ENCODE data around the gene HES1.

Gene HES1

GRCh38 chr3:194109192-194109863 is 26.6 kb upstream of the HES1 start:
- H3K27me3 ChIP-seq, result no peaks in the 10 kb centered on the region
- TF ChIP-seq Cebpa-rat (IDR thresholded peaks at IDR 0.05), result no peak
- no peak overlapping the region for H3K9ac ChIP-seq
- no peaks in the 10 kb centered on the region for H3K9me3 ChIP-seq (replicated peaks in 1 of 11)
- peak overlapping the region in 4 of 11 experiments; percentile 8 to 38 (median 20); a peak in 4 of 22 replicates for H3K4me2 ChIP-seq
- no peak overlapping the region for H3K4me3 ChIP-seq
- no peak overlapping the region for H3K27ac ChIP-seq
- H3K36me3 ChIP-seq, result no peaks in the 10 kb centered on the region
- no peaks in the 10 kb centered on the region for H4K20me1 ChIP-seq
- peaks cover 15 to 28% (median 20%) of the 10 kb centered on the region in 10 experiments for H3K4me1 ChIP-seq

GRCh38 chr3:194110483-194110882 is 25.5 kb upstream of the HES1 start:
- Histone ChIP-seq H3K4me1 (peaks cover 3 to 19% (median 8%) of the 10 kb centered on the region in 10 experiments), H3K4me3 (no peak overlapping the region), H3K27me3 (no peaks in the 10 kb centered on the region), H3K9me3 (replicated peaks in 1 of 11) (no peaks in the 10 kb centered on the region), H4K20me1 (no peaks in the 10 kb centered on the region), H3K27ac (no peak overlapping the region), H3K4me2 (no peak overlapping the region), H3K9ac (no peak overlapping the region), H3K36me3 (no peaks in the 10 kb centered on the region)
- no peak for TF ChIP-seq Cebpa-rat (IDR thresholded peaks at IDR 0.05)

GRCh38 chr3:194111336-194111735 is 24.6 kb upstream of the HES1 start:
- no peak overlapping the region for H3K9ac ChIP-seq
- peaks cover 0 to 19% (median 4%) of the 10 kb centered on the region in 10 experiments; a peak in 7 of 20 replicates for H3K4me1 ChIP-seq
- no peak overlapping the region for H3K4me3 ChIP-seq
- TF ChIP-seq Cebpa-rat (IDR thresholded peaks at IDR 0.05), result no peak
- H3K4me2 ChIP-seq, result peak overlapping the region in 2 of 11 experiments; percentile 28 to 54; a peak in 3 of 22 replicates
- no peaks in the 10 kb centered on the region for H3K36me3 ChIP-seq
- H3K27ac ChIP-seq, result no peak overlapping the region
- H3K9me3 ChIP-seq (replicated peaks in 1 of 11), result no peaks in the 10 kb centered on the region
- H3K27me3 ChIP-seq, result no peaks in the 10 kb centered on the region
- no peaks in the 10 kb centered on the region for H4K20me1 ChIP-seq

- Histone ChIP-seq H3K4me3 (no peak overlapping the region), H3K9me3 (replicated peaks in 1 of 11) (no peaks in the 10 kb centered on the region), H3K9ac (no peak overlapping the region), H3K4me2 (no peak overlapping the region), H3K27ac (no peak overlapping the region), H3K27me3 (peaks cover 0 to 4% (median 0%) of the 10 kb centered on the region in 11 experiments; a peak in 3 of 22 replicates), H4K20me1 (no peaks in the 10 kb centered on the region), H3K36me3 (no peaks in the 10 kb centered on the region), H3K4me1 (peaks cover 0 to 19% (median 4%) of the 10 kb centered on the region in 10 experiments; a peak in 7 of 20 replicates)
- no peak for TF ChIP-seq Cebpa-rat (IDR thresholded peaks at IDR 0.05)
These were observed 23.5 kb upstream of the HES1 start for GRCh38 chr3:194112120-194113106.

GRCh38 chr3:194114123-194114522 is 21.8 kb upstream of the HES1 start:
- Histone ChIP-seq H3K9ac (no peak overlapping the region), H3K4me2 (no peak overlapping the region)

GRCh38 chr3:194117104-194117845 is 18.7 kb upstream of the HES1 start:
- H3K4me2 ChIP-seq, result no peak overlapping the region
- no peak for TF ChIP-seq Cebpa-rat (IDR thresholded peaks at IDR 0.05)

More at GRCh38 chr3:194114123-194114522, 21.8 kb upstream of the HES1 start:
- Histone ChIP-seq H3K27me3 (peaks cover 0 to 4% (median 0%) of the 10 kb centered on the region in 11 experiments; a peak in 4 of 22 replicates), H3K9me3 (replicated peaks in 1 of 11) (no peaks in the 10 kb centered on the region), H3K27ac (no peak overlapping the region), H4K20me1 (no peaks in the 10 kb centered on the region), H3K36me3 (no peaks in the 10 kb centered on the region), H3K4me1 (peaks cover 0 to 15% (median 4%) of the 10 kb centered on the region in 10 experiments; a peak in 7 of 20 replicates), H3K4me3 (no peak overlapping the region)
- TF ChIP-seq Cebpa-rat (IDR thresholded peaks at IDR 0.05), result no peak

GRCh38 chr3:194118920-194119319 is 17.0 kb upstream of the HES1 start:
- Histone ChIP-seq H4K20me1 (no peaks in the 10 kb centered on the region), H3K27ac (no peak overlapping the region), H3K36me3 (no peaks in the 10 kb centered on the region)

More at GRCh38 chr3:194117104-194117845, 18.7 kb upstream of the HES1 start:
- H4K20me1 ChIP-seq, result no peaks in the 10 kb centered on the region
- no peak overlapping the region for H3K9ac ChIP-seq
- H3K27ac ChIP-seq, result no peak overlapping the region
- H3K36me3 ChIP-seq, result no peaks in the 10 kb centered on the region
- H3K27me3 ChIP-seq, result peaks cover 0 to 8% (median 0%) of the 10 kb centered on the region in 11 experiments; a peak in 4 of 22 replicates
- no peaks in the 10 kb centered on the region for H3K9me3 ChIP-seq (replicated peaks in 1 of 11)
- no peak overlapping the region for H3K4me3 ChIP-seq
- peaks cover 12 to 25% (median 17%) of the 10 kb centered on the region in 10 experiments for H3K4me1 ChIP-seq

GRCh38 chr3:194119831-194120590 is 15.9 kb upstream of the HES1 start:
- Histone ChIP-seq H4K20me1 (0 out of 22 replicates have a peak, but pooled peaks cover 0 to 6% (median 0%) of the 10 kb centered on the region in 11 experiments), H3K9me3 (replicated peaks in 1 of 11) (no peaks in the 10 kb centered on the region), H3K4me1 (peaks cover 12 to 25% (median 17%) of the 10 kb centered on the region in 10 experiments), H3K9ac (no peak overlapping the region), H3K4me3 (no peak overlapping the region), H3K36me3 (no peaks in the 10 kb centered on the region), H3K4me2 (peak overlapping the region; percentile 0 to 82 (median 66); a peak in 19 of 22 replicates), H3K27me3 (peaks cover 0 to 8% (median 0%) of the 10 kb centered on the region in 11 experiments; a peak in 4 of 22 replicates), H3K27ac (peak overlapping the region in 3 of 11 experiments; percentile 5 to 44 (median 34); a peak in 4 of 22 replicates)
- no peak for TF ChIP-seq Cebpa-rat (IDR thresholded peaks at IDR 0.05)

More at GRCh38 chr3:194118920-194119319, 17.0 kb upstream of the HES1 start:
- Histone ChIP-seq H3K4me3 (no peak overlapping the region), H3K4me2 (no peak overlapping the region), H3K4me1 (peaks cover 12 to 25% (median 17%) of the 10 kb centered on the region in 10 experiments), H3K27me3 (peaks cover 0 to 8% (median 0%) of the 10 kb centered on the region in 11 experiments; a peak in 4 of 22 replicates), H3K9me3 (replicated peaks in 1 of 11) (no peaks in the 10 kb centered on the region), H3K9ac (no peak overlapping the region)
- no peak for TF ChIP-seq Cebpa-rat (IDR thresholded peaks at IDR 0.05)
